ENCODE measurements around the gene HPSE2. TPM values are rescaled to one million over a fixed set of nuclear protein-coding genes. Genes with fewer than 3 reads are reported as not detected.

Gene HPSE2
- total and polyA plus RNA-seq, 2 of the 13 experiments (the other 11 are each of a cell fraction or from before 2014, with no cell fraction given), result 0.01 TPM; not detected in 1

DNA sequence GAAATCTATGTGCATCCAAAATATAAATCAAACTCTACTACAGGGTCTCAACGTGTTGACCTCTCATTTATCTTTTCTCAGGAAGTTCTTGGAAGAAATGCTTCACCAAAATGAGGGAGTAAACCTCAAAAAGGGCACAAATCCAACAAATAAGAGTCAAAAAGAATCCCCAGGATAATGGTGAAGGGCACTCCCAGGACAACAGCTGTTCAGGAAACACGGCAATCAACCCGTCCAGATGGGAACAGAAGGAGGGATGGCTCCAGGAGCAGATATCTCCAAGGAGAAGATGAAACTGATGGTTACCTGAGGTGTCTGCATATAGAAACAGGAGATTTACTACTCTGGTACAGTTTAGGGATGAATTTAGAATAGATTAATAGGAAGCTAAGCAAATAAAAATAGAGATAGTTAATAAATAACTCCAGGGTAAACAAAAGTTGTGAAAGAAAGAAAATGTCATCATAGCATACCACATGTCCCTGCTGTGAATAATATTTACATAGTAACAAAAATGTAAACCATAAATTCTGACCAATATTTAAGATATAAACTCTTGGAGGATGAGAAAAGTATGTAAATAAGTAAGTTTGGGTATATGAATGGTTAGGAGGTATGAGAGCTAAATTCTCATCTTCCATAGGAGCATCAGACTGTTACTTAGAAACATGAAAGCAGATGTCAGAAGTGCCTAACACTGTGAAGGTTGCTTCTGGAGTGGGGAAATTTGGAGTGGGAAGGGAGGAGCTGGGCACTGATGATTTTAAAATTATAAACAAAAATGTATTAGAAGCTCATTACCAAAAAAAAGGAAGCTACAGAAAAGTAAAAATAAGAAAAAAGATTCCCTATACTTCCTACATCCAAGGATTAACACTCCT is 551.4 kb downstream of the HPSE2 start (continued):
- TF ChIP-seq, protein P1, sequence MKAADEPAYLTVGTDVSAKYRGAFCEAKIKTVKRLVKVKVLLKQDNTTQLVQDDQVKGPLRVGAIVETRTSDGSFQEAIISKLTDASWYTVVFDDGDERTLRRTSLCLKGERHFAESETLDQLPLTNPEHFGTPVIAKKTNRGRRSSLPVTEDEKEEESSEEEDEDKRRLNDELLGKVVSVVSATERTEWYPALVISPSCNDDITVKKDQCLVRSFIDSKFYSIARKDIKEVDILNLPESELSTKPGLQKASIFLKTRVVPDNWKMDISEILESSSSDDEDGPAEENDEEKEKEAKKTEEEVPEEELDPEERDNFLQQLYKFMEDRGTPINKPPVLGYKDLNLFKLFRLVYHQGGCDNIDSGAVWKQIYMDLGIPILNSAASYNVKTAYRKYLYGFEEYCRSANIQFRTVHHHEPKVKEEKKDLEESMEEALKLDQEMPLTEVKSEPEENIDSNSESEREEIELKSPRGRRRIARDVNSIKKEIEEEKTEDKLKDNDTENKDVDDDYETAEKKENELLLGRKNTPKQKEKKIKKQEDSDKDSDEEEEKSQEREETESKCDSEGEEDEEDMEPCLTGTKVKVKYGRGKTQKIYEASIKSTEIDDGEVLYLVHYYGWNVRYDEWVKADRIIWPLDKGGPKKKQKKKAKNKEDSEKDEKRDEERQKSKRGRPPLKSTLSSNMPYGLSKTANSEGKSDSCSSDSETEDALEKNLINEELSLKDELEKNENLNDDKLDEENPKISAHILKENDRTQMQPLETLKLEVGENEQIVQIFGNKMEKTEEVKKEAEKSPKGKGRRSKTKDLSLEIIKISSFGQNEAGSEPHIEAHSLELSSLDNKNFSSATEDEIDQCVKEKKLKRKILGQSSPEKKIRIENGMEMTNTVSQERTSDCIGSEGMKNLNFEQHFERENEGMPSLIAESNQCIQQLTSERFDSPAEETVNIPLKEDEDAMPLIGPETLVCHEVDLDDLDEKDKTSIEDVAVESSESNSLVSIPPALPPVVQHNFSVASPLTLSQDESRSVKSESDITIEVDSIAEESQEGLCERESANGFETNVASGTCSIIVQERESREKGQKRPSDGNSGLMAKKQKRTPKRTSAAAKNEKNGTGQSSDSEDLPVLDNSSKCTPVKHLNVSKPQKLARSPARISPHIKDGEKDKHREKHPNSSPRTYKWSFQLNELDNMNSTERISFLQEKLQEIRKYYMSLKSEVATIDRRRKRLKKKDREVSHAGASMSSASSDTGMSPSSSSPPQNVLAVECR (CRISPR knock-in tag; IDR thresholded peaks at IDR 0.05; ENCODE audit: borderline replicate concordance), result no peak
- TF ChIP-seq, protein P2, sequence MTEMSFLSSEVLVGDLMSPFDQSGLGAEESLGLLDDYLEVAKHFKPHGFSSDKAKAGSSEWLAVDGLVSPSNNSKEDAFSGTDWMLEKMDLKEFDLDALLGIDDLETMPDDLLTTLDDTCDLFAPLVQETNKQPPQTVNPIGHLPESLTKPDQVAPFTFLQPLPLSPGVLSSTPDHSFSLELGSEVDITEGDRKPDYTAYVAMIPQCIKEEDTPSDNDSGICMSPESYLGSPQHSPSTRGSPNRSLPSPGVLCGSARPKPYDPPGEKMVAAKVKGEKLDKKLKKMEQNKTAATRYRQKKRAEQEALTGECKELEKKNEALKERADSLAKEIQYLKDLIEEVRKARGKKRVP (CRISPR knock-in tag; IDR thresholded peaks at IDR 0.05), result peak in 1 of 2 experiments; percentile 40; a peak in 1 of 4 replicates
- peak; percentile 76 for TF ChIP-seq CEBPB (IDR thresholded peaks at IDR 0.05; ENCODE audit: borderline replicate concordance, low read depth, low read length)
- no peak for TF ChIP-seq KLF13 (CRISPR knock-in tag; IDR thresholded peaks at IDR 0.05)
- TF ChIP-seq ZSCAN30 (CRISPR knock-in tag; IDR thresholded peaks at IDR 0.05), result no peak
- TF ChIP-seq EP300 (IDR thresholded peaks at IDR 0.05; ENCODE audit: low read depth in 2 of 2, low read length in 2 of 2), result peak in 1 of 2 experiments; percentile 42; a peak in 1 of 4 replicates
- no peak for TF ChIP-seq EP300 (CRISPR knock-in tag; IDR thresholded peaks at IDR 0.05; ENCODE audit: borderline replicate concordance)
- no peak for TF ChIP-seq POGZ (CRISPR knock-in tag; IDR thresholded peaks at IDR 0.05)
- no peak for TF ChIP-seq NRL (CRISPR knock-in tag; IDR thresholded peaks at IDR 0.05; ENCODE audit: borderline replicate concordance)
